Measurements from ENCODE around the gene THAP6.
"Not testable (repeated sequence)": the region's sequence is repeated elsewhere in the genome, so short reads cannot be mapped to it uniquely, and the experiment has no call there.

The THAP6 gene

DNA sequence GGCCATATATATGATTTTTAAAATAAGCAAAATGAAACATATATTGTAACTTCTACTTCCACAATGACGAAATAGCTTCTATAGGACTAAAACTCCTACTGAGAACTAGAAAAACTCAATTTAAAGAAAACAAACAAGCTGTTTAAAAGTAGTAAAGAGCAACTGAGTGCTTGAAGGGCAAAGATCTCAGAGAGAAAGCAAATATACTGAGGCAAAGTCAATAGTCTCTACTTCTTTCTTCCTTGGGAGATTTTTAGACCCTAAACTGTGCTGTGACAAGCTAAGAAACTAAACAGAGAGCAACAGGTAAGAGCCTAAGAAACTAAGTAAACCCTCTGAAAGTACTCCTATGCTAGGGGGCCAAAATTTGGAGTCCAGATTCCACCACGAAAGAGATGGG is 8.6 kb upstream of the THAP6 start:
- TF ChIP-seq, protein P1, sequence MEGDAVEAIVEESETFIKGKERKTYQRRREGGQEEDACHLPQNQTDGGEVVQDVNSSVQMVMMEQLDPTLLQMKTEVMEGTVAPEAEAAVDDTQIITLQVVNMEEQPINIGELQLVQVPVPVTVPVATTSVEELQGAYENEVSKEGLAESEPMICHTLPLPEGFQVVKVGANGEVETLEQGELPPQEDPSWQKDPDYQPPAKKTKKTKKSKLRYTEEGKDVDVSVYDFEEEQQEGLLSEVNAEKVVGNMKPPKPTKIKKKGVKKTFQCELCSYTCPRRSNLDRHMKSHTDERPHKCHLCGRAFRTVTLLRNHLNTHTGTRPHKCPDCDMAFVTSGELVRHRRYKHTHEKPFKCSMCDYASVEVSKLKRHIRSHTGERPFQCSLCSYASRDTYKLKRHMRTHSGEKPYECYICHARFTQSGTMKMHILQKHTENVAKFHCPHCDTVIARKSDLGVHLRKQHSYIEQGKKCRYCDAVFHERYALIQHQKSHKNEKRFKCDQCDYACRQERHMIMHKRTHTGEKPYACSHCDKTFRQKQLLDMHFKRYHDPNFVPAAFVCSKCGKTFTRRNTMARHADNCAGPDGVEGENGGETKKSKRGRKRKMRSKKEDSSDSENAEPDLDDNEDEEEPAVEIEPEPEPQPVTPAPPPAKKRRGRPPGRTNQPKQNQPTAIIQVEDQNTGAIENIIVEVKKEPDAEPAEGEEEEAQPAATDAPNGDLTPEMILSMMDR (IDR thresholded peaks at IDR 0.05; ENCODE audit: low read depth, low read length, missing control alignments), result no peak
- no peak for DNase-seq (ENCODE audit: extremely low read depth, low read depth)
- no peak overlapping the region for H3K4me3 ChIP-seq (replicated peaks; ENCODE audit: low read depth, low read length)

DNA sequence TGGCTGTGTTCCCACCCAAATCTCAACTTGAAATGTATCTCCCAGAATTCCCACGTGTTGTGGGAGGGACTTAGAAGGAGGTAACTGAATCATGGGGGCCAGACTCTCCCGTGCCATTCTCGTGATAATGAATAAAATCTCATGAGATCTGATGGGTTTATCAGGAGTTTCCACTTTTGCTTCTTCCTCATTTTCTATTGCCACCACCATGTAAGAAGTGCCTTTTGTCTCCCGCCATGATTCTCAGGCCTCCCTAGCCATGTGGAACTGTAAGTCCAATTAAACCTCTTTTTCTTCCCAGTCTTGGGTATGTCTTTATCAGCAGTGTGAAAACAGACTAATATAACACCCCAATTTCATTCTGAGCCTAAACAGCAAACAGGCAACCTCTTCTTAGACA is 4.7 kb upstream of the THAP6 start:
- not testable (repeated sequence) for DNase-seq (ENCODE audit: extremely low read depth, low read depth)

DNA sequence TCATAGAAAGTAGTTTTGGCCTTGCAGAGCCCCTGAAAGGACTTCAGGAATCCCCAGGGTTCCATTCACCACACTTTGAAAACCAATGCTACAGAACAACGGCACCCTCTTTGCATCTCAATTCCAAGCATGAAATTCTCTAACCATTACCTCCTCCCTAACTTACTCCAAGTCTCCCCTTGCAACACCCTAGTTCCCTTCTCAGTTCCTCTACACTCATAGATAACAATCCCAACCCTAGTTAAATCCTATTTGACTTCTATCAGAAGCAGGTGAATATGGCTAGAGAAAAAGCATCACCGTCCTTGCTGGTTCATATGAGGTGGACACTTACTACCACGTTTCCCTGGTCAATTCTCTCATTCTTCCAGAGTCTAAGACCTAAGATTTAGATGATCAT is 2.4 kb upstream of the THAP6 start:
- DNase-seq (ENCODE audit: extremely low read depth, low read depth), result no peak
- TF ChIP-seq, protein P1 (IDR thresholded peaks at IDR 0.05; ENCODE audit: low read depth, low read length, missing control alignments), result no peak
- peak overlapping the region; percentile 69 for H3K4me3 ChIP-seq (replicated peaks; ENCODE audit: low read depth, low read length)

More for the DNA sequence above, 4.7 kb upstream of the THAP6 start:
- not testable (repeated sequence) for H3K4me3 ChIP-seq (replicated peaks; ENCODE audit: low read depth, low read length)

DNA sequence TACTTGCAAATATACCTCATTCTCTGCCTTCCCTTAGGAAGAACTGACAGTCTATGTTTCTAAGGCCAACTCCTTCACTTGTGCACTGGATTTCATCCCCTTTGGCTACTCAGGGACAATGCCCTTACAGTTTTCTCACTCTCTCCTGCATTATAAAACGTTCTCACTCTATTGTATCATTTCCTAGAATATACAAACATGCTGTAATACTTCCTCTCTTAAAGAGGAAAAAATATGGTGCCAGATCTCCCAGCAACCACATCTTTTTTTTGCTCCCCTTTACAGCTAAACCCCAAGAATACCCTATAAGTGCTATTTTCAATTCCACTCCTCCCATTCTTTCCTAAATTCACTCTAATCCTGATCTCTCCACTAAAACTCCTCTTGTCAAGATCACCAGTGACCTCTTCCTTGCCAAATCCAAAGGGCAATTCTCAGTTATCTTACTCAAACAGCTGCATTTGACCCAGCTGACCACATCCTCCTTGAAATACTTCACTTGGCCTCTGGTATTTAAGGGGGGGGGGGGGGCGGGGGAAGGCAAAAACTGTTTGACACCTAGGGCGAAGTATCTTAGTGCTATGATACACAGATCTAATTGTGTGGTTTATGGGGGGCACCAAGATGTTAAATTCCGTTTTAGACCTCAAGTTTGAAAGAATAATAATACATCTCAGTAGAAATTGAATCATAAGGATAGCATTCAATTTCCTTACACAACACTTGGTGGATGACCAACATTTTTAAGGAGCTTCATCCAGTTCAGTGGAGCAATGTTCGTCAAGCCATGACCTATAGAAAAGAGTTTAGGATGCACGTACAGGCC is 1.7 kb upstream of the THAP6 start:
- TF ChIP-seq, protein P1 (IDR thresholded peaks at IDR 0.05; ENCODE audit: low read depth, low read length, missing control alignments), result no peak
- H3K4me3 ChIP-seq (replicated peaks; ENCODE audit: low read depth, low read length), result peak overlapping the region; percentile 69
- DNase-seq (ENCODE audit: extremely low read depth, low read depth), result no peak

DNA sequence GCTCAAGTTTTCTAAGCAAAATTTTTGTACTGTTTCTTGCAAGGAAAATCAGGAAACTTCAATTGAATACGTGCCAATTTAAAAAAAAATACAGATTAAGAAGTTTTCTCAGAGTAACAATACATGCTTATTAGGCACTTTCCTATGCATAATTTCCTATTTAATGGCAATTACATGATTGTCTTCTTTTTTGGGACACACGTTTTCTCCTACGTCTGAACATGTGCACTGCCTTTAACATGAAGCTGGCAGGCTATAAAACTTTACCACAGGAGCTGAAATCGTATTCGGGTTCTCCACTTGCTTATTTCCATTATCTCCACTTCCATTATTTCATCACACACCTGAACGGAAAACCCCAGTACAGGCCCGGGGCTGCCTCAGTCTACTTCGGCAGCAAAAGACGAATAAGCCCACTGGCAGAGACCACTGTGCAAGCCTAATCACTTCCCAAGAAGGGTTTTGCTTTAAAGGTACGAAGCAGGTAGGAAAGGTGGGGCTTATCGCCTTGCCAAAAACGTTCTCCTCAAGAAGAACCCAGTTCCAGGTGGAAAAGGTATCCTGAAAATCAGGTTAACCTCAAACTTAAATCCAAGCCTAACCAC is 645 bp upstream of the THAP6 start:
- TF ChIP-seq, protein P1 (IDR thresholded peaks at IDR 0.05; ENCODE audit: low read depth, low read length, missing control alignments), result no peak
- peak overlapping the region; percentile 69 for H3K4me3 ChIP-seq (replicated peaks; ENCODE audit: low read depth, low read length)
- no peak for DNase-seq (ENCODE audit: extremely low read depth, low read depth)

DNA sequence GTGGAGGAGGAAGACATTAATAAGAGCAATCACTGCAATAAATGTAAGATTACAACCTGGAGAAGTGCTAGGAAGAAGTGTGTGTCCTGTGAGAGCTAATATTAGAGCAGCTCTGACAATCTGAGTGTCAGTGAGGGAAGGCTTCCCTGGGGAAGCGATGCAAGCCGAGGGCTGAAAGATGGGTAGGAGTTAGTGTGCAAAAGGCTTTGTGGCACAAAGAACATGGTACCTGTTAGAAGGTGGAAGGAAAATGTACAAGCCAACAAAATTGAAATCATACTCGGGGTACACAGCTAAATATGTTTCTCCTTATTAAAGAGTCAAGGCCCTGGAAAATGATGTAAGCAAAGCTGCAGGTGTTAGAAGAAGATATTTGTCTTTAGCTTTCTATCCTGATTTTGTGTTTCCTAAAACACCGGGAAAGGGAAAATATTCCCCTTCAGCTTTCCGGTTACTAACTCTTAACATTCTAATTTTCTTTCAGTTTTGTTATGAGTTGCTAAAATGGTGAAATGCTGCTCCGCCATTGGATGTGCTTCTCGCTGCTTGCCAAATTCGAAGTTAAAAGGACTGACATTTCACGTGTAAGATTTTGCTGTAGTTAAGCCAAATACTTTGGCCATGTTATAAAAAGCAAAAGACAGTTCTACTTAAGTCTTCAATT is 808 bp downstream of the THAP6 start:
- no peak for DNase-seq (ENCODE audit: extremely low read depth, low read depth)
- TF ChIP-seq, protein P1 (IDR thresholded peaks at IDR 0.05; ENCODE audit: low read depth, low read length, missing control alignments), result no peak
- peak overlapping the region; percentile 69 for H3K4me3 ChIP-seq (replicated peaks; ENCODE audit: low read depth, low read length)

DNA sequence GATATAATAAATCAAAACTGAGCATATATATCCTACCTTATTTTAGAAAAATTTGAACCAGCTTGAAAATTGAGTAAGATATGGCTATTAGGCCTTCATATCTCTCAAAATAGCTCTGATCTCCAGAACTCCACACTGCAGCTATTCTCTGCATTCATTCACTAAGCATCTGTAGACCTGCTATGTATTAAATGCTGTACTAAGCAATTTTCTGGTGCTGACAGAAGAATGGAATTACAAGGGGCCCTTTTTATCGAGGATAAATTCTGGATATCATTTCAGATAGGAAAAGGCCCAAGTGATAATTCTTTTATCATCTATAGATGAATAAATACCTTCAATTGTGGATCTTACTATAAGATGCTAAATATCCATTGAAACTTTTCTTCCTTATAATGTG is 1.9 kb downstream of the THAP6 start:
- TF ChIP-seq, protein P1 (IDR thresholded peaks at IDR 0.05; ENCODE audit: low read depth, low read length, missing control alignments), result no peak
- no peak overlapping the region for H3K4me3 ChIP-seq (replicated peaks; ENCODE audit: low read depth, low read length)

DNA sequence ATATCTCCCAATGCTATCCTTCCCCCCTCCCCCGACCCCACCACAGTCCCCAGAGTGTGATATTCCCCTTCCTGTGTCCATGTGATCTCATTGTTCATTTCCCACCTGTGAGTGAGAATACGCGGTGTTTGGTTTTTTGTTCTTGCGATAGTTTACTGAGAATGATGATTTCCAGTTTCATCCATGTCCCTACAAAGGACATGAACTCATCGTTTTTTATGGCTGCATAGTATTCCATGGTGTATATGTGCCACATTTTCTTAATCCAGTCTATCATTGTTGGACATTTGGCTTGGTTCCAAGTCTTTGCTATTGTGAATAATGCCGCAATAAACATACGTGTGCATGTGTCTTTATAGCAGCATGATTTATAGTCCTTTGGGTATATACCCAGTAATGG is 5.2 kb downstream of the THAP6 start:
- not testable (repeated sequence) for DNase-seq (ENCODE audit: extremely low read depth, low read depth); H3K4me3 ChIP-seq (replicated peaks; ENCODE audit: low read depth, low read length)

More for the DNA sequence above, 1.9 kb downstream of the THAP6 start:
- no peak for DNase-seq (ENCODE audit: extremely low read depth, low read depth)
